ENCODE data around the gene MYOZ2.

GRCh38 chr4:119184128-119184527, 48.5 kb downstream of the MYOZ2 start:
- TF ChIP-seq CTCF (IDR thresholded peaks at IDR 0.05; ENCODE audit: insufficient read depth, low read length, poor library complexity, severe bottlenecking) (no peak), EZH2phosphoT487 (conservative IDR thresholded peaks at IDR 0.05; ENCODE audit: low read length) (no peak)

Measured in SU-DHL-6 (cell line).